Dedifferentiated amniotic fluid mesenchymal stem cell (primary cell): Measurements from ENCODE around the gene POLD2.

Source experiments
- DNase-seq: peaks from one replicate; pipeline ENCODE4 v3.0.0-alpha.2; 2016; ENCODE audit errors: extremely low spot score

The POLD2 gene

DNA sequence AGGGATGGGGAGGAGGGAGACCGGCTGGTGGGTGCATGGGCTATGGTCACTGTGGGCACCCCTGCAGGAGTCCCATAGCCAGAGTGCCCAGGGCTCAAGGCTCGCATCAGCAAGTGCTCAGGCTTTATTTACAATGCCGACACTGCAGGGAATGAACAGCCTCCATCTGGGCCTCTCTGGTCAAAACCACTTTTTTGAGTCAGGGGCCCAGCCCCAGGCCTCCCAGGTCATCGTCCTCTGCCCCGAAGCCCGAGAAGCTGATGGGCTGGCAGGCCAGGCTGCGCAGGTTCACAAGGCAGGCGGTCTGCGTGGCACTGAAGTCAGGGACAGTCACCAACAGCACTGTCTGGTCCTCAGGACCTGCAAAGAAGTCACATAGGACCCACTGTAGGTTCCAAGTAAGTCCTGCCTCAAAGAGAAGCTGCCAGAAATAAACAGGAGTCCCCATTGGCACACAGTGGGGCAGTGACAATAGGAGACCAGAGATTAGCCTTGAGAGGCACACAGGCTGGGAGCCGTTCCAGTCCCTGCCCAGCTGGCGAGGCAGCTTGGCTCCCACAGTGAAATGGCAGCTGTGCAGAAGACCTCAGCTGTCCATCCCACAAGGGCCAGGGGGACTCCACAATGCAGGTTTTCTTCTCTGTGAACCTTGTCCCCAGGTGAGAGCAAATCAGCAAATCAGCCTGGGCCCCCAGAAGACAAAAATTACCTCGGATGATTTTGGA, 8.6 kb downstream of the POLD2 start:
- no peak for DNase-seq

DNA sequence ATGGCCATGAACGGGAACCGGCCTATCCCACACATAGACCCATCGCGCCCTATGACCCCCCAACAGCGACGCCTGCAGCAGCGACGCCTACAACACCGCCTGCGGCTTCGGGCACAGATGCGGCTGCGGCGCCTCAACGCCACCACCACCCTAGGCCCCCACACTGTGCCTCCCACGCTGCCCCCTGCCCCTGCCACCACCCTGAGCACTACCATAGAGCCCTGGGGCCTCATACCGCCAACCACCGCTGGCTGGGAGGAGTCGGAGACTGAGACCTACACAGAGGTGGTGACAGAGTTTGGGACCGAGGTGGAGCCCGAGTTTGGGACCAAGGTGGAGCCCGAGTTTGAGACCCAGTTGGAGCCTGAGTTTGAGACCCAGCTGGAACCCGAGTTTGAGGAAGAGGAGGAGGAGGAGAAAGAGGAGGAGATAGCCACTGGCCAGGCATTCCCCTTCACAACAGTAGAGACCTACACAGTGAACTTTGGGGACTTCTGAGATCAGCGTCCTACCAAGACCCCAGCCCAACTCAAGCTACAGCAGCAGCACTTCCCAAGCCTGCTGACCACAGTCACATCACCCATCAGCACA, 9.5 kb downstream of the POLD2 start:
- DNase-seq = no peak

DNA sequence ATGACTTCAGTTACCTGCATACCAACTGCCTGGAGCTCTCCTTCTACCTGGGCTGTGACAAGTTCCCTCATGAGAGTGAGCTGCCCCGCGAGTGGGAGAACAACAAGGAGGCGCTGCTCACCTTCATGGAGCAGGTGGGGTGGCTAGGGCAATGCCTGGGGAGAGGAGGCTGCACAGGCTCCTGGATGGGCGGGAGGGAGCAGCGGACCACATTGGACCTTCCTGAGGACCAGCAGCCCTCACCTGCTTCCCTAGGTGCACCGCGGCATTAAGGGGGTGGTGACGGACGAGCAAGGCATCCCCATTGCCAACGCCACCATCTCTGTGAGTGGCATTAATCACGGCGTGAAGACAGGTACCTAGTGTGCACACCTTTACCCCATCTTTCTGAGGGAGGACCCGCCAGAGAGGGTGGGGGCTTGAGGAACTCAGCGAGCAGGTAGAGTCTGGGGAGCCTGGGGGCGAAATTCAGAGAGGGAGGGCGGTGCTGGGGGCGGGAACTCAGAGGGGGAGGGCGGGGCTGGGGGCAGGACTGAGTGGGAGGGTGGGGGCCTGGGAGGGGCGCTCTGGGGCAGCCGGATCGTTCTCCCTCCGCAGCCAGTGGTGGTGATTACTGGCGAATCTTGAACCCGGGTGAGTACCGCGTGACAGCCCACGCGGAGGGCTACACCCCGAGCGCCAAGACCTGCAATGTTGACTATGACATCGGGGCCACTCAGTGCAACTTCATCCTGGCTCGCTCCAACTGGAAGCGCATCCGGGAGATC, 10.2 kb downstream of the POLD2 start:
- no peak for DNase-seq

DNA sequence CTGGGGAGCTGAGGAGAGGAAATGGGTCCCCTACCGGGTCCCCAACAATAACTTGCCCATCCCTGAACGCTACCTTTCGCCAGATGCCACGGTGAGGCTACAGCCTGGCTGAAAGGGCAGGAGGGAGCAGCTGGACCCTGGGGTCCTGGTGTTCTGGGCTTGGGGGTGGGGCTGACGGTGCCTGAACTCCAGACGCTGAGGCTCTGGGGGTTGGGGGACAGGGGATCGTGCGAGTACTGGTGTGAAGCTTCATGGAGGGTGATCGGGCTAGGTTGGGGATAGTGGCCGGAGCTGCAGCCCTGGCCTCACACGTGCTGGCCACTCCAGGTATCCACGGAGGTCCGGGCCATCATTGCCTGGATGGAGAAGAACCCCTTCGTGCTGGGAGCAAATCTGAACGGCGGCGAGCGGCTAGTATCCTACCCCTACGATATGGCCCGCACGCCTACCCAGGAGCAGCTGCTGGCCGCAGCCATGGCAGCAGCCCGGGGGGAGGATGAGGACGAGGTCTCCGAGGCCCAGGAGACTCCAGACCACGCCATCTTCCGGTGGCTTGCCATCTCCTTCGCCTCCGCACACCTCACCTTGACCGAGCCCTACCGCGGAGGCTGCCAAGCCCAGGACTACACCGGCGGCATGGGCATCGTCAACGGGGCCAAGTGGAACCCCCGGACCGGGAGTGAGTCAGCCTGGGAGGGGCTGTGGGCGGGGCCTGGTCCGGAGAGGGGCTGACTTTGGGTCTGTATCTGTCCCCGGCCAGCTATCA, 10.9 kb downstream of the POLD2 start:
- no peak for DNase-seq

DNA sequence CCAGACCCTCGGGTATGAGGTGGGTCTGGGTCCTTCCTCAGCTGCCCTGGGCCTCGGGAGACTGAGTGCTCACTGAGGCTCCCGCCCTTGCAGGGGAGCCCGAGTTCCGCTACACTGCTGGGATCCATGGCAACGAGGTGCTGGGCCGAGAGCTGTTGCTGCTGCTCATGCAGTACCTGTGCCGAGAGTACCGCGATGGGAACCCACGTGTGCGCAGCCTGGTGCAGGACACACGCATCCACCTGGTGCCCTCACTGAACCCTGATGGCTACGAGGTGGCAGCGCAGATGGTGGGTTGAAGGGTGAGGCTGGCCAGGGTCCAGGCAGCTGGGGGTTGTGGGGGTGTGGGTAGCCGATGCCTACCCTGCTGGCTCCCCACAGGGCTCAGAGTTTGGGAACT, 11.6 kb downstream of the POLD2 start:
- no peak for DNase-seq

DNA sequence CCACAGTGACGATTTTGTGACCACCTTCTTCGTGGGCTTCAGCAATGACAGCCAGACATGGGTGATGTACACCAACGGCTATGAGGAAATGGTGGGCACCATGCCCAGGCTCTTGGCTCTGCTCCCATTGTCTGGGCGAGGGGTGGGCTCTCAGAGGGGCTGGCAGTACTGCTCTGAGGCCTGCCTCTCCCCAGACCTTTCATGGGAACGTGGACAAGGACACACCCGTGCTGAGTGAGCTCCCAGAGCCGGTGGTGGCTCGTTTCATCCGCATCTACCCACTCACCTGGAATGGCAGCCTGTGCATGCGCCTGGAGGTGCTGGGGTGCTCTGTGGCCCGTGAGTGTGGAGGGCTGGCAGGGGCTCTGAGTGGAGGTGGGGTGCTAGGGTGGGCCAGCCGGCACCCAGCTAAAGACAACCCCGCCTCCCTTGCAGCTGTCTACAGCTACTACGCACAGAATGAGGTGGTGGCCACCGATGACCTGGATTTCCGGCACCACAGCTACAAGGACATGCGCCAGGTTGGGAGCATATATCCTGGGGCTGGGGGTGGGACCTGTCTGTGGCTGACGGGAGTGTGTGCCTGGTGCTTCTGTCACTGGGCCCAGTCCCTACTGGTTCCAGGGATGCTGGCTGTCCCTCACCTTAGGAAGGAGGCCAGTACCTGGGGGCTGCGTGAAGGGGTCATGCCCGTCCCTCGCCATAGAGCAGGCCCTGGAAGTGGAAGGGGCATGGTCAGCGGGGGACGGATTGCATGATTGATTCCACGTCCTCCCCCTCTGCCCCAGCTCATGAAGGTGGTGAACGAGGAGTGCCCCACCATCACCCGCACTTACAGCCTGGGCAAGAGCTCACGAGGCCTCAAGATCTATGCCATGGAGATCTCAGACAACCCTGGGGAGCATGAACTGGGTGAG, 12.4 kb downstream of the POLD2 start:
- DNase-seq = no peak

DNA sequence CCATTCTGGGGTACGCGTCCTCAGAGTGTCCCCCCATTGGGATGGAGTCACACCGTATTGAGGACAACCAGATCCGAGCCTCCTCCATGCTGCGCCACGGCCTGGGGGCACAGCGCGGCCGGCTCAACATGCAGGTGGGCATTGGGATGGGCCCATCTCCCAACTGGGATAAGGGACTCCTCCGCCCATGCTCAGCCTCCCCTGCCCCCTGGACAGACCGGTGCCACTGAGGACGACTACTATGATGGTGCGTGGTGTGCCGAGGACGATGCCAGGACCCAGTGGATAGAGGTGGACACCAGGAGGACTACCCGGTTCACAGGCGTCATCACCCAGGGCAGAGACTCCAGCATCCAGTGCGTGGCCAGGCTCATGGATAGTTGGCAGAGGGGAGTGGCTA, 13.4 kb downstream of the POLD2 start:
- no peak for DNase-seq

DNA sequence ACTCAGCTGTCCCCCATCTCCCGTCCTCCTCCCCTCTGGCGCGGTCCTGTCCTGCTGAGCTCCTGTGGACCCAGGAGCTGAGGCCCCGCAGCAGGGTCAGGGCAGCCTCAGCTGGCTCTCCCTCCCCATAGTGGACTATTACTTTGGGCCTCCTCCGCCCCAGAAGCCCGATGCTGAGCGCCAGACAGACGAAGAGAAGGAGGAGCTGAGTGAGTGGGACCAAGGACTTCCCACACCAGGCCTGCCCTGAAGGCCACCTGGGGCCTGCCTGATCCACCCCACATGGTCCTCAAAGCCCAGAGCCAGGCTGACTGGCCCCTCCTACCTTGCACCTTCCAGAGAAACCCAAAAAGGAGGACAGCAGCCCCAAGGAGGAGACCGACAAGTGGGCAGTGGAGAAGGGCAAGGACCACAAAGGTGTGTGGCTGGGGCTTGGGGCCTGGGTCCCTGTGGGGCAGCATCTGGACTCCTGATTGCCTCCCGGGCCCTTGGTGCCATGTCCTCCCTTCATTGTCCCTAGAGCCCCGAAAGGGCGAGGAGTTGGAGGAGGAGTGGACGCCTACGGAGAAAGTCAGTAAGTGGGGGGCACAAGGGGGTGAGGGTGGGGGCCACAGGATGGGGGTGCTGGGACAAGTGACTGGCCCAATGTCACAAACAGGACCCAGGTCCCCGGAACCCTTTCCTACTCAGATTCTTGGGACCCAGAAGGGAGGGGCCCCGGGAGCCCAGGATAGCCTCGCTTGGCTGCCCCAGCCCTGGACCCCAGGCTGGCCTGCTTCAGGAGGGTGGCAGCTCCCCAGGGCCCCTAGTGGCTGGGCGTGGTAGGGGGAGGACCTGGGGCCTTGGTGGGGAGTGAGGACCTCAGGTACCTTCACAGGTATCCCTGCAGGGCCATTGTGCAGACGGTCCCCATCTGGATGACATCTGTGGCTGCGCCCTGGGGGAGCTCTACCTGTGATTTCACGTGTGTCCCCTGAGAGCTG, 14.3 kb downstream of the POLD2 start:
- no peak for DNase-seq

DNA sequence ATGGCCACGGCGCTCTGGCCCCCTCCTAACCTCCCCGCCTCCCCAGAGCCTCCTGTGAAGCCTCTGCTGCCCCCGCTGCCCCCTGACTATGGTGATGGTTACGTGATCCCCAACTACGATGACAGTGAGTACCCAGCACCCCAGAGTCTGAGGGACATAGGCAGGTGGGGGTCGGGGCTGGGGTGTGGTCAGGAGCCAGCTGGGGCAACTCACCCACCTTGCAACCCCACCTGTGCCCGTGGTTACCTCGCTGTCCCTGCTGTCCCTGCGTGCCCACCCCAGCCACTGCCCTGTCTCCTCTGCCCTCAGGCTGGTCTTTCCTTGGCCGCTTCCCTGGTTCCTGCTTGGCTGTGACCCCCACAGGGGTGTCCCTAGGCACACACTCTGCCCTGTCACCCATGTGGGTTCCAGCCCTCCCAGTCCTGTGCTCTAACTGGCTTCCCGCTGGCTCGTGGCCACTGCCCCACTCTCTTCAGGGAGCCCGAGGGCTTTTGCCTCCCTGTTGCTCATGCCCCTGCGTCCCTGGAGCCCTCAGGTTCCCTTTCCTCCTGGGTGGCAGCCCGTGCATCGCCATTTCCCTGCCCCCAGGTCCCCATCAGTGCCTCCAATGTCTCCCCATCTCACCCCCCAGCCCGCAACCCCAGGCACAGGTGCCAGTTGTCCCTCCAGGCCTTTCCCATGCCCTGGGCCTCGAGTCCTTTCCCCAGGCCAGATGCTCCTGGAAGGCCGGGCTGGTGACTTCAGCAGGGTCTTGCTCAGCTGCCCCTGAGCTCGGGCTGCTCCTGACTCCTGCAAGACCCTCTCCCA, 15.2 kb downstream of the POLD2 start:
- no peak for DNase-seq

DNA sequence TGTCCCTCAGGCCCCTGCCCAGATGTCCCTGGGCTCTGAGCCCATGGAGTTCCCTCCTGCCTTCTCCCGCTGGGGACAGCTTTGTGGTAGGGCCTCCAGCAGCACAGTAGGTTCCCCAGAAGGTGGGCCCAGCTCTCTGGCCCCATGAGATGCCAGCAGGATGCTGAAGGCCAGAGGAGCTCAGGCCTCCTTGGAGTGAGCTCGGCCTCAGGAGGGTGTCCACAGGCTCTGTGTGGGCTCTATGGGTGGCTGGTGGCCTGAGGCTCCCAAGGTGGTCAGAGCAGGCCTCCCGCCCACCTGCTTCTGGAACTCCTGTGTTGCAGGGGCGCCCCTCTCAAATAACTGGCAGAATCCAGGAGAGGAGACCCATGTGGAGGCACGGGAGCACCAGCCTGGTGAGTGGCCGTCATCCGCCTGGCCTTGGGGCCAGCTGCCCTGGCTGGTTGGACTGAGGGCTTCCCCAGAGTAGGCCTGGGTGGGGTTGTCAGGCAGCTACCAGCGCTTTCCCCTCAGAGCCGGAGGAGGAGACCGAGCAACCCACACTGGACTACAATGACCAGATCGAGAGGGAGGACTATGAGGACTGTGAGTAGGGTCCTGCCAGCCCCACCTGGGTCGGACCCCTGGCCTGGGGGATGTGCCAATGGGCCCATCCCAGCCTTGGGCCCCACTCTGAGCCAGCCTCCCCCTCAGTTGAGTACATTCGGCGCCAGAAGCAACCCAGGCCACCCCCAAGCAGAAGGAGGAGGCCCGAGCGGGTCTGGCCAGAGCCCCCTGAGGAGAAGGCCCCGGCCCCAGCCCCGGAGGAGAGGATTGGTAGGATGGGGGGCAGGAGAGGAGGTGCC, 16.0 kb downstream of the POLD2 start:
- no peak for DNase-seq

DNA sequence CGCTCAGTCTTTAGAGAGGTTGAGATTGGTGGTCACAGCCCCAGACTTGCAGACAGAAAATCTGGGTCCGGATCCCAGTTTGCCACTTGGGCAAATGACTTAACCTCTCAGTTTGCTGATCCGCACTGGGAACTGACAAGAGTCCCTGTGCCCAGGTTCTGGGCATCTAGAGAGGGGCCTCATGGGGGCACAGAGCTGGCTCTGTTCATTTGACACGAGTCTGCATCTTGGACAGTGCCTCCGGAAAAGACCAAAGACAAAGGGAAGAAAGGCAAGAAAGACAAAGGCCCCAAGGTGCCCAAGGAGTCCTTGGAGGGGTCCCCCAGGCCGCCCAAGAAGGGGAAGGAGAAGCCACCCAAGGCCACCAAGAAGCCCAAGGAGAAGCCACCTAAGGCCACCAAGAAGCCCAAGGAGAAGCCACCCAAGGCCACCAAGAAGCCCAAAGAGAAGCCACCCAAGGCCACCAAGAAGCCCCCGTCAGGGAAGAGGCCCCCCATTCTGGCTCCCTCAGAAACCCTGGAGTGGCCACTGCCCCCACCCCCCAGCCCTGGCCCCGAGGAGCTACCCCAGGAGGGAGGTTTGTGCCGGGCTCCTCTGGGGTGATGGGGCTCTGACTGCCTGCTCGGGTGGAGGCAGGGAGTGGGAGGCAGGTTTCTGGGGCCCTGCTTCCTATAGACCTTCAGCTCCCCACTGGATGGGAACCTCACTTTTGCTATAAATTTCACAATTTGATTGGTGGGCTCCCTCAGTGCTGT, 16.9 kb downstream of the POLD2 start:
- no peak for DNase-seq

DNA sequence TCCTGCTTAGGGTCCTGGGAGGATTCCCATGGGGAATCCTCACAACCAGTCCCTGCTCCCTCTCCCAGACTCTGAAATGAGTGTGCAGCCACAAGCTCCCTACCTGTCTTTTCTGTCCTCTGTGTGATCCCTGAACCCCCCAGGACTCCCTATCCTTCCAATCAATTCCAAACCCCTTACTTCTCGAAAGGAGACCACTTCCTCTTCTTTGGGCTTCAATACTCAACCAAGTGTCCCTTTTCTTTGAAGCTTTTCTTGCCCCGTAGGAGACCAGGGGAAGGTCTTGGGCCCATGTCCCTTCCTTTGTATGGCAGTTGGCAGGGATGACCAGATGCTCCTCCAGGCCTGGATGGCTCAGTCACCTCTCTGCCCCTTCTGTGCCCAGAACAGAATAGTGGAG, 17.5 kb downstream of the POLD2 start:
- DNase-seq = no peak

DNA sequence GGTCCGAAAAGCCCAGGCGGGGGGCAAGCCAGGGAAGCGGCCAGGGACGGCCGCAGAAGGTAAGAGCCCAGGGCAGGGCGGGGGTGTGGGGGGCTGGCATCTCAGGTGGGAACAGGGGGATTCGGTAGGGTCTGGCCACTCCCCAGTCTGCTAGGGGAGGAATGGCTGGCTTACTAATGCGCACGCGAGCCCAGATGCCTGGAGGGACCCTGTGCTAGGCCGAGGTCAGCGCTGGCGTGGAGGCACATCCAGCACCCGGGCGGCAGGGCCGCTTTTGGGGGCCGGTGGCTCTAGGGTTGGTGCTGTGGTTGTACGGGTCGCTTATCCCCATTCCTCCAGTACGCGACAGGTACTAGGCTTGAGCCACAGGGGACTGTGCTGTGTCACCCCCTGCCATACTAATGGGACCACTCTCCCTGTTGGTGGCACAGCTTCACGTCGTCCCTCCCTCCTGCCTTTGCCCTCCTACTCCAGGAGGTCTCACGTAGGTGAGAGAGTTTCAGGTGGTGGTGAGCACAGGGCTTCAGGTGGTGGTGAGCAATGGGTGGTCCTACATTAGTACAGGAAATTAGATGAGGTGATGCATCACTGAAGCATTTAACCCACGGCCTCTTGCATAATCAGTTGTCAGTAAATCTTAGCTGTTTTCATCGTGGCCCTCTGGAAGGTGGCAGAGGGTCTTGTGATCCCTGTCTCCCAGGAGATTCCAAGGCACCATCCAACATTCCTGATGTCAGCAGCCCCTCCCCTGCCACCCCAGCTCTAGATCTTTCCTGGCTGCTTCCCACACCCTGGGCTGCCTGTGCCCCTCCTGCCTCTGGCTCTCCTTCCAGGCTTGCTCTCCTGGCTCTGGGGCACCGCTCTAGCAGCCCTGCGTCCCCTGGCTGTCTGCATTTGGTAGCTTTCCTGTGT, 18.2 kb downstream of the POLD2 start:
- peak; percentile 30 for DNase-seq

DNA sequence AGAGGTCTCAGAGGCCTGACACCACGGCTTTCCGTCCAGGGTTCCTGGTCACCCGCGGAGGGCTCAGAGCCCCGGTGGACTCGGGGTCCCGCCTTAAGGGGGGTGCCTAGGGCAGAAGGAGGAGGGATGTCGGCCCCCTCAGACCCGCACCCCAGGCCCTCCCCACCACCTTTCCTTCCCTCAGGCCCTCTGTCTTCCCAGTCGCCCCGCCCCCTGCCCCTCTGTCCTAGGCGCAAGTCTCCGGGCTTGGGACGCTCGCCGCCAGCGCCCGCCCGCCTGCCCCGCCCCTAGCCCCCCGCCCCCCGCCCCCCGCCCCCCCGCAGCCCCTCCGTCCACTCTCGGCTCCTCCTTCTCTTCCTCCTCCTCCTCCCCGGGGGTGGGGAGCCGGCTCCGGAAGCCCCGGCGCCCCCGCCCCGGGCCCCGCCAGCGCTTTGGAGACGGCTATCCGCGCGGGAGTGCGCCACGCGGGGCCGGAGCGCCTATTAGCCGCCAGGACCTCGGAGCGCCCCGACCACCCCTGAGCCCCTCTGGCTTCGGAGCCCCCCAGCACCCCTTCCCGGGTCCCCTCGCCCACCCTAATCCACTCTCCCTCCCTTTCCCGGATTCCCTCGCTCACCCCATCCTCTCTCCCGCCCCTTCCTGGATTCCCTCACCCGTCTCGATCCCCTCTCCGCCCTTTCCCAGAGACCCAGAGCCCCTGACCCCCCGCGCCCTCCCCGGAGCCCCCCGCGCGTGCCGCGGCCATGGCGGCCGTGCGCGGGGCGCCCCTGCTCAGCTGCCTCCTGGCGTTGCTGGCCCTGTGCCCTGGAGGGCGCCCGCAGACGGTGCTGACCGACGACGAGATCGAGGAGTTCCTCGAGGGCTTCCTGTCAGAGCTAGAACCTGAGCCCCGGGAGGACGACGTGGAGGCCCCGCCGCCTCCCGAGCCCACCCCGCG, 19.2 kb downstream of the POLD2 start, which contains the start of gene AEBP1:
TSS of gene AEBP1 (plus strand) at position 423 of the 937 bp plus-strand sequence. CDS start at position 744, 321 bp downstream.
- DNase-seq = no peak

DNA sequence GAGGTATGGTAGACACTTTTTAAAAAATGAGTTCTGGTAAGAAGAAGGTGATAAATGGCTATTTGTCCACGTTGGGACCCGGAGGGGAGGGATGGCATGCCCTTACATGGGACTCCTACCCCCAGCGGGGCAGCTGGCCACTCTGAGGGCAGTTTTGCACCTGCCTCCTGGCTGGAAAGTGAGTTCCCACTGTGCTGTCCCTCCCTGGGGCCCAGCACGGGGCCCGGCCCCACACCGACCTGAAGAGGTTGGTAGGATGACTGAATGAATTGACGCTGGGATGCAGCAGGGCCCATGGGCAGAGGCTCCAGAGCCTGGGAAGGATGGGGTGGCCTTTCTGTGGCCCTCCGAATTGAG, 19.8 kb downstream of the POLD2 start:
- no peak for DNase-seq
